Measurements from ENCODE around the gene BDH1. TPM values are rescaled to one million over a fixed set of nuclear protein-coding genes. Genes with fewer than 3 reads are reported as not detected.

The BDH1 gene
- total RNA-seq, 4 donors from 2014 or later, result 120 to 269 (median 163) TPM

DNA sequence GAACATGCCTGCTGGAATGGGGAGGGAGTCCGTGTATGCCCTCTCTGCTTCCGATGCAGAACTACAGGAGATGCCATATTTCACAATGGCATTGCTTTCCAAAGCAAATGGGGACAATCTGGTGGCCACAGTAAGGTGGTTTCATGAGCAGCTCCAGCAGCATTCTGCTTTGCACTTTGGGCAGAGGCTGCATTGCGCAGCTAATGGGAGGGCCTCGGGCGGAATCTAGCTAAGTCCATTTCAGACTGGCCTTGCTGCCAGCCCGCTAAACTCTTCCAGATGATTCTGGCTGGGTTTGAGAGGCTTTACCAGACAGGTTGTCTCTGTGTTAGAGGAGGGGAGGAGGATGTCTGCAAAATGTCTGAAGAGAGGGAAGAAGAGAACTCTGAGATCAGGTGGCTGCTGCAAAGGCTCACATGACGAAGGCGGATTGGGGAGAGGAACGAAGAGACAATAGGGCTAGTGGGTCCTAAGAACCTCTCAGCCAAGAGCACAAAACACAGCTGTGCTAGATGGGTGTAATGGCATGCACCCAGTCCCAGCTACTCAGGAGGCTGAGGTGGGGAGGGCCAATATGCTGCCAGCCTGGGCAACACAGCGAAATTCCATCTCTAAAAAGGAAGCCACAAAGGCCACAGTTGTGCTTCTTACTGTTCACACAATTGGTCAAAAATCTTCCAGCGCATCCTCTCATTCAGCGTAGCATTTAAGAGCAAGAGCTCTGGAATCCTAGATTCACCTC lies 63.7 kb downstream of the BDH1 start:
- no peaks in the 10 kb centered on the region for H3K36me3 ChIP-seq
- H3K9me3 ChIP-seq, result no peaks in the 10 kb centered on the region
- peaks cover 0 to 10% (median 2%) of the 10 kb centered on the region in 4 donors for H3K4me1 ChIP-seq
- no peak overlapping the region for H3K4me3 ChIP-seq
- H3K27me3 ChIP-seq, result no peaks in the 10 kb centered on the region
- no peak for DNase-seq
- no peak for TF ChIP-seq POLR2A (IDR thresholded peaks at IDR 0.05)
- TF ChIP-seq, protein P1, sequence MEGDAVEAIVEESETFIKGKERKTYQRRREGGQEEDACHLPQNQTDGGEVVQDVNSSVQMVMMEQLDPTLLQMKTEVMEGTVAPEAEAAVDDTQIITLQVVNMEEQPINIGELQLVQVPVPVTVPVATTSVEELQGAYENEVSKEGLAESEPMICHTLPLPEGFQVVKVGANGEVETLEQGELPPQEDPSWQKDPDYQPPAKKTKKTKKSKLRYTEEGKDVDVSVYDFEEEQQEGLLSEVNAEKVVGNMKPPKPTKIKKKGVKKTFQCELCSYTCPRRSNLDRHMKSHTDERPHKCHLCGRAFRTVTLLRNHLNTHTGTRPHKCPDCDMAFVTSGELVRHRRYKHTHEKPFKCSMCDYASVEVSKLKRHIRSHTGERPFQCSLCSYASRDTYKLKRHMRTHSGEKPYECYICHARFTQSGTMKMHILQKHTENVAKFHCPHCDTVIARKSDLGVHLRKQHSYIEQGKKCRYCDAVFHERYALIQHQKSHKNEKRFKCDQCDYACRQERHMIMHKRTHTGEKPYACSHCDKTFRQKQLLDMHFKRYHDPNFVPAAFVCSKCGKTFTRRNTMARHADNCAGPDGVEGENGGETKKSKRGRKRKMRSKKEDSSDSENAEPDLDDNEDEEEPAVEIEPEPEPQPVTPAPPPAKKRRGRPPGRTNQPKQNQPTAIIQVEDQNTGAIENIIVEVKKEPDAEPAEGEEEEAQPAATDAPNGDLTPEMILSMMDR (IDR thresholded peaks at IDR 0.05), result no peak
- no peak overlapping the region for H3K27ac ChIP-seq

- no peak overlapping the region for H3K4me3 ChIP-seq
- no peak for DNase-seq
- H3K4me1 ChIP-seq, result peaks cover 0 to 10% (median 2%) of the 10 kb centered on the region in 4 donors
- no peak overlapping the region for H3K27ac ChIP-seq
- H3K36me3 ChIP-seq, result no peaks in the 10 kb centered on the region
- no peaks in the 10 kb centered on the region for H3K9me3 ChIP-seq
- TF ChIP-seq, protein P1 (IDR thresholded peaks at IDR 0.05), result no peak
- TF ChIP-seq POLR2A (IDR thresholded peaks at IDR 0.05), result no peak
- no peaks in the 10 kb centered on the region for H3K27me3 ChIP-seq
These were observed 64.3 kb downstream of the BDH1 start for GRCh38 chr3:197491478-197491877.

DNA sequence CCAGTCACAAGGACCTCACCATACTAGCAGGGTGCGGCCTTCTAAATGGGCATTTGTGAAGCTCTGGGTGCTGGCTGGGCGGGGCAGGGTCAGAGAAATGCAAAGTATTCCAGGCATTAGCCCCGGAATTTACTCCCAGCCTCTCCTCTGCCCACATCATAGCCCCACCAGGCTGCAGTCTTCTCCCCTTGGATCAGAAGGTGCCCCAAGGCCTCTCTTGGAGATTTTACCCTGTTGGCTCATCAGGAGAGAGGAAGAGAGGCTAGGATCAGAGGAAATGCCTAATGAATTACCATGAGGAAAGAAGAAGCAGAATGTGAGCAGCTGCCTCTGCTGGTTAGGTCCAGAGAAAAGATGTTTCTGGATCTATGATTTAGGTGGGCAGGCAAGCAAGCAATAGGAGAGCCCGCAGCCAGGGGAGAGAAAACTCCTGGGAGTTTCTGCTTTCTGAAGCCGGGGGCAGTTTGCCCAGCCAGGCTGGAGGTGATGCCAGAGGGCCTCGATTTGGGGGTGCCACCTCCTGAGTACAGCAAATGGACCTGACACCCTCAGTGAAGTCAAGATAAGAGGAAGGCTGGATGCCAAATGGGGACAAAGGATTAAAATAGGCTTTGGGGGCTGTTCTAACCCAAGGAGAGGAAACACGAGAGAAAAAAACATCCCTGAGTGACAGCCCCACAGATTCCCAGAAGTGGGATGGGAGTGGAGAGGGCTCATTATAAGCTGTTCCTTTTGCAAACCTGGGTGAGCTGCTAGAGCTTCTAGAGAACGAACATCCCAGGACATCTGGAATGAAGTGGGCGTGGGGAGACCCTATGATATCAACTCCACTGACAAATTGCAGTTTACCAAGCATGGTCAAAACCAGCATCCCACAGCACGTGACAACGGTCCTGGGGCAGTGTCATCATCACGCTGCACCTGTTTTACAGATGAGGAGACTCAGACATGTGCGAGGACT lies 65.4 kb downstream of the BDH1 start:
- no peak for TF ChIP-seq POLR2A (IDR thresholded peaks at IDR 0.05)
- TF ChIP-seq, protein P1 (IDR thresholded peaks at IDR 0.05), result no peak
- Histone ChIP-seq H3K36me3 (no peaks in the 10 kb centered on the region), H3K4me1 (peaks cover 0 to 10% (median 2%) of the 10 kb centered on the region in 4 donors), H3K9me3 (no peaks in the 10 kb centered on the region), H3K27ac (no peak overlapping the region), H3K27me3 (no peaks in the 10 kb centered on the region), H3K4me3 (no peak overlapping the region)
- no peak for DNase-seq

DNA sequence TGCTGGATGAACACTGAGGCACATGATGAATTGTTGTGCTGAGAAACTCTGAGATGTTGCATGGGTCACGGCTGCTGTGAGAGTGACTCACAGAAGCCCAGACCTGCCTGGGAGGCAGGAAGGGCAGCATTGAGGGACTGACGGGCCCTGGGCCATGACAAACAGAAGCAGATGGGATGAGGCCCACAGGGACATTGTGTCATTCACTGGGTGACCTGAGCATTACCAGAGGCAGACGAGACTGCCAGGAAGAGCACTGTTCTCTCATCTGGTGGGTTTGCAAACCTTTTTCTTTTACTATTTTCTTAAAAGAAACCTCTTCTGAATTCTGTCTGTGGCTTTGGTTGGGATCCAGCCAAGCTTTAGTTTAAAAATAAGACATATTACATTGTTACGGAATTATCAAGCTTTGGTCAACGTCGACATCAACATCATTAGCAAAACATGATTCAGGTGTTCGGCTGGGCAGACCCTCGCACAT lies 67.8 kb downstream of the BDH1 start:
- DNase-seq, result no peak
- H3K9me3 ChIP-seq, result no peaks in the 10 kb centered on the region
- H3K4me3 ChIP-seq, result no peak overlapping the region
- no peak for TF ChIP-seq POLR2A (IDR thresholded peaks at IDR 0.05)
- TF ChIP-seq, protein P1 (IDR thresholded peaks at IDR 0.05), result no peak
- H3K4me1 ChIP-seq, result no peaks in the 10 kb centered on the region
- H3K27ac ChIP-seq, result no peak overlapping the region
- H3K27me3 ChIP-seq, result no peaks in the 10 kb centered on the region
- H3K36me3 ChIP-seq, result no peaks in the 10 kb centered on the region

DNA sequence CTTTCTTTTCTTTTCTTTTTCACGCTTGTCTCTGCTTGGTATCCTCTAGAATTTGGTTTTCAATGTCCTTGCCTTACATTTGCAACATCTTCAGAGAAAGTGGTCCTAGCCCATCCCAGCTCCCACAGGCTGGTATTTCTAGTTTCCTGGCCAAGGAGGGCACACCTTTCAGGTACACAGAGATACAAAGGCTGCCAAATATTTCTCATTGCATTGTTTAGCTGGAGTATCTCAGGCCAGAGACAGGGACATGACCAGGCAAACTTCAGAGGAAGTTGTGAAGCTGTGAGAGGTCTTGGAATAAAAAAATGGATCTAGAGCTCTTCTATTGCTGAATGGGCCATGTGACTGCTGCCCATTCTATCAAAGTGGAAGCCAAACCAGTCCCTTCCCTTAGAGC lies 68.9 kb downstream of the BDH1 start:
- Histone ChIP-seq H3K36me3 (no peaks in the 10 kb centered on the region), H3K4me3 (no peak overlapping the region), H3K27me3 (no peaks in the 10 kb centered on the region), H3K4me1 (no peaks in the 10 kb centered on the region), H3K27ac (no peak overlapping the region), H3K9me3 (no peaks in the 10 kb centered on the region)
- TF ChIP-seq, protein P1 (IDR thresholded peaks at IDR 0.05), result no peak
- TF ChIP-seq POLR2A (IDR thresholded peaks at IDR 0.05), result no peak
- no peak for DNase-seq

All from Peyer's patch (tissue), 4 donors.